ENCODE results near the gene C6orf52. TPM values are rescaled to one million over a fixed set of nuclear protein-coding genes. Genes with fewer than 3 reads are reported as not detected.

Gene C6orf52
- total RNA-seq, 1 experiment from 2014 or later, result 3.9 TPM

DNA sequence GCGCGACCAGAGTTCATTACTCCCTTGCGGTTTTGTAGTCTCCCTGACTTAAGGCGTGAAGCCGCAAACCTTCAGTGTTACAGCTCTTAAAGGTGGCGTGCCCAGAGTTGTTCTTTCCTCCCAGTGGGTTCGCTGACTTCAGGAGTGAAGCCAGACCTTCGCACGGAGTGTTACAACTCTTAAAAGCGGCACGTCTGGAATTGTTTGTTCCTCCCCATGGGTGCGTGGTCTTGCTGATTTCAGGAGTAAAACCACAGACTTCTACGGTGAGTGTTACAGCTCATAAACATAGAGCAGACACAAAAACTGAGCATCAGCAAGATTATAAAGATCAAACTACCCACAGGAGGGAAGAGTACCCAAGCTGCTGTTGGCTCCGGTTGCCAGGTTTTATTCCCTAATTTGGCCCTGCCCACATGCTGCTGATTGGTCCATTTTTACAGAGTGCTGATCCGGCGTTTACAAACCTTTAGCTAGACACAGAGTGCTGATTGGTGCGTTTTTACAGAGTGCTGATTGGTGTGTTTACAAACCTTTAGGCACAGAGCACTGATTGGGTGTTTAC lies 38.8 kb upstream of the C6orf52 start:
- Histone ChIP-seq H3K27ac (ENCODE audit: low read depth, low read length) (no peak overlapping the region), H3K9me2 (ENCODE audit: insufficient read depth) (no peaks in the 10 kb centered on the region), H3K4me3 (replicated peaks in 1 of 2; ENCODE audit: low read depth in 1 of 2, low read length in 2 of 2) (no peak overlapping the region), H3K4me1 (ENCODE audit: control insufficient read depth in 1 of 2, insufficient read depth in 2 of 2, low read length in 2 of 2) (peaks cover 20 to 25% of the 10 kb centered on the region in 2 experiments), H3K9me3 (ENCODE audit: control insufficient read depth in 1 of 2, insufficient read depth in 1 of 2, low read depth in 1 of 2, low read length in 2 of 2) (no peaks in the 10 kb centered on the region), H2AFZ (ENCODE audit: low read depth, low read length, poor library complexity, severe bottlenecking) (no peak overlapping the region), H3K36me3 (ENCODE audit: control insufficient read depth in 1 of 2, insufficient read depth in 2 of 2, low read length in 2 of 2) (peaks cover 7 to 15% of the 10 kb centered on the region in 2 experiments; a peak in 3 of 4 replicates), H3K27me3 (ENCODE audit: insufficient read depth, low read length) (no peaks in the 10 kb centered on the region), H3K9ac (ENCODE audit: low read length) (no peak overlapping the region), H3K4me2 (ENCODE audit: low read length) (peak overlapping the region; percentile 71; the same call in 1 of the 2 replicates), H4K20me1 (ENCODE audit: insufficient read depth) (no peaks in the 10 kb centered on the region), H3K79me2 (ENCODE audit: insufficient read depth, low read length) (no peaks in the 10 kb centered on the region)
- no peak for TF ChIP-seq POLR2AphosphoS5 (IDR thresholded peaks at IDR 0.05; ENCODE audit: low read depth, low read length)
- TF ChIP-seq SIN3A (IDR thresholded peaks at IDR 0.05; ENCODE audit: low read depth), result no peak
- TF ChIP-seq CEBPB (IDR thresholded peaks at IDR 0.05; ENCODE audit: low read depth), result no peak
- no peak for TF ChIP-seq SRF (IDR thresholded peaks at IDR 0.05; ENCODE audit: low read depth)
- TF ChIP-seq ZNF274 (IDR thresholded peaks at IDR 0.05; ENCODE audit: low read depth, low read length), result no peak
- TF ChIP-seq, protein P1, sequence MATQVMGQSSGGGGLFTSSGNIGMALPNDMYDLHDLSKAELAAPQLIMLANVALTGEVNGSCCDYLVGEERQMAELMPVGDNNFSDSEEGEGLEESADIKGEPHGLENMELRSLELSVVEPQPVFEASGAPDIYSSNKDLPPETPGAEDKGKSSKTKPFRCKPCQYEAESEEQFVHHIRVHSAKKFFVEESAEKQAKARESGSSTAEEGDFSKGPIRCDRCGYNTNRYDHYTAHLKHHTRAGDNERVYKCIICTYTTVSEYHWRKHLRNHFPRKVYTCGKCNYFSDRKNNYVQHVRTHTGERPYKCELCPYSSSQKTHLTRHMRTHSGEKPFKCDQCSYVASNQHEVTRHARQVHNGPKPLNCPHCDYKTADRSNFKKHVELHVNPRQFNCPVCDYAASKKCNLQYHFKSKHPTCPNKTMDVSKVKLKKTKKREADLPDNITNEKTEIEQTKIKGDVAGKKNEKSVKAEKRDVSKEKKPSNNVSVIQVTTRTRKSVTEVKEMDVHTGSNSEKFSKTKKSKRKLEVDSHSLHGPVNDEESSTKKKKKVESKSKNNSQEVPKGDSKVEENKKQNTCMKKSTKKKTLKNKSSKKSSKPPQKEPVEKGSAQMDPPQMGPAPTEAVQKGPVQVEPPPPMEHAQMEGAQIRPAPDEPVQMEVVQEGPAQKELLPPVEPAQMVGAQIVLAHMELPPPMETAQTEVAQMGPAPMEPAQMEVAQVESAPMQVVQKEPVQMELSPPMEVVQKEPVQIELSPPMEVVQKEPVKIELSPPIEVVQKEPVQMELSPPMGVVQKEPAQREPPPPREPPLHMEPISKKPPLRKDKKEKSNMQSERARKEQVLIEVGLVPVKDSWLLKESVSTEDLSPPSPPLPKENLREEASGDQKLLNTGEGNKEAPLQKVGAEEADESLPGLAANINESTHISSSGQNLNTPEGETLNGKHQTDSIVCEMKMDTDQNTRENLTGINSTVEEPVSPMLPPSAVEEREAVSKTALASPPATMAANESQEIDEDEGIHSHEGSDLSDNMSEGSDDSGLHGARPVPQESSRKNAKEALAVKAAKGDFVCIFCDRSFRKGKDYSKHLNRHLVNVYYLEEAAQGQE (IDR thresholded peaks at IDR 0.05; ENCODE audit: low read depth), result no peak
- TF ChIP-seq RAD21 (IDR thresholded peaks at IDR 0.05; ENCODE audit: low read depth), result no peak
- TF ChIP-seq SP1 (IDR thresholded peaks at IDR 0.05; ENCODE audit: low read depth), result no peak
- no peak for TF ChIP-seq TCF7L2 (IDR thresholded peaks at IDR 0.05; ENCODE audit: borderline replicate concordance, extremely low read depth, insufficient read depth, insufficient read length)
- no peak for TF ChIP-seq YY1 (IDR thresholded peaks at IDR 0.05; ENCODE audit: extremely low read depth, insufficient replicate concordance, low read depth, low read length)
- TF ChIP-seq, protein P2, sequence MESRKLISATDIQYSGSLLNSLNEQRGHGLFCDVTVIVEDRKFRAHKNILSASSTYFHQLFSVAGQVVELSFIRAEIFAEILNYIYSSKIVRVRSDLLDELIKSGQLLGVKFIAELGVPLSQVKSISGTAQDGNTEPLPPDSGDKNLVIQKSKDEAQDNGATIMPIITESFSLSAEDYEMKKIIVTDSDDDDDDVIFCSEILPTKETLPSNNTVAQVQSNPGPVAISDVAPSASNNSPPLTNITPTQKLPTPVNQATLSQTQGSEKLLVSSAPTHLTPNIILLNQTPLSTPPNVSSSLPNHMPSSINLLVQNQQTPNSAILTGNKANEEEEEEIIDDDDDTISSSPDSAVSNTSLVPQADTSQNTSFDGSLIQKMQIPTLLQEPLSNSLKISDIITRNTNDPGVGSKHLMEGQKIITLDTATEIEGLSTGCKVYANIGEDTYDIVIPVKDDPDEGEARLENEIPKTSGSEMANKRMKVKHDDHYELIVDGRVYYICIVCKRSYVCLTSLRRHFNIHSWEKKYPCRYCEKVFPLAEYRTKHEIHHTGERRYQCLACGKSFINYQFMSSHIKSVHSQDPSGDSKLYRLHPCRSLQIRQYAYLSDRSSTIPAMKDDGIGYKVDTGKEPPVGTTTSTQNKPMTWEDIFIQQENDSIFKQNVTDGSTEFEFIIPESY (IDR thresholded peaks at IDR 0.05; ENCODE audit: extremely low read depth, insufficient replicate concordance, low read length), result no peak
- TF ChIP-seq POLR2A (IDR thresholded peaks at IDR 0.05; ENCODE audit: borderline replicate concordance, extremely low read depth, insufficient read depth, insufficient read length), result no peak
- TF ChIP-seq ELF1 (IDR thresholded peaks at IDR 0.05; ENCODE audit: borderline replicate concordance, low read depth), result no peak
- TF ChIP-seq EGR1 (IDR thresholded peaks at IDR 0.05; ENCODE audit: low read depth), result no peak
- no peak for TF ChIP-seq EZH2 (IDR thresholded peaks at IDR 0.05)
- BruUV-seq (replicated peaks), result no TSS peak
- DNase-seq (ENCODE audit: low read depth, low spot score) (no peak), ATAC-seq (peak; percentile 52)
- CTCF ChIA-PET, result no interaction called here
- POLR2A ChIA-PET, result interaction anchor here (1.0 kb wide), 1 partner anchor 9 kb away, joined by 5 read pairs; no protein-coding TSS in a partner anchor
- RAD21 ChIA-PET (ENCODE audit: low non-redundant PET in 1 of 2, low total read pairs in 2 of 2, uncharacterized antibody in 2 of 2, unreplicated experiment in 2 of 2), result no interaction called here
- intact Hi-C loops (cut with micrococcal nuclease), result no loop called here

All from HCT116 (cell line).